DMS153 treated with DMSO at 0.1 percent for 48 hours (cell line): ENCODE data around the gene XPO4.

Source experiments
- DNase-seq: peaks from one replicate; lab custom pipeline; 2025; ENCODE audit not compliant: unreplicated experiment; lab: John Stamatoyannopoulos, UW

Gene XPO4

GRCh38 chr13:20729633-20730585 is 172.6 kb downstream of the XPO4 start:
- no peak for DNase-seq

DNA sequence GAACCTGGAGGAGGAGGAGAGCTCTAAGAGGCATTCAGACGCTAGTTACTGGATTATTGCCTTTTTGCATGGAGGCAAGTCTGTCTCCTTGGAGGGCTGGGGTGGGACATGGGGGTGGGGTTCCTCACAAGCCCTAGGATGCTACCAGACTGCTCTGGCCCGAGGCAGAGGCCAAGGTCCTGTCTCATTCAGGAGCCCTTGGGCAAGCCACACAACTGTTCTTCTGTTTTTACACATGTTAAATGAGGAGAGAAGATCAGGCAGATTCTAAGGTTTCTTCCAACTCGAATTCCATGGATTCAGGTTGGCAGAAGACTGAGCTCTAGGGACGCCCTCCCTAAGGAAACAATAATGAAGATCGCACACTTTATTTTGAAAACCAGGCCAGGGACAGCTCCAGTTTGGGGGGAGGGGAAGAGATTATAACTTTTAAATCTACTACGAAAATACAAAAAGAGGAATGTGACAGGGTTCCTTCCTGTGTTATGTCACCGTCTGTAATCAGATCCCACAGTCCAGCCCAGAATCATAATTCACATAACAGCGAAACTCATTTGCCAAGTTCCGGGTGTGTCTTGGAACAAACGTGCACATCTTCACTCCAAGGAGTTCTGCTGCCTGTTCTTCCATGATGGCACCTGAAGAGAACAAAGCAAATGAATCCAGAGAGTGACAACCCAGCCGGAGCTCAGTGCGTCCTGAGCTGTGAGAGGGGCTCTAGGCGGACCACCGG is 173.8 kb downstream of the XPO4 start:
- no peak for DNase-seq

- no peak for DNase-seq
These were observed 174.7 kb downstream of the XPO4 start for GRCh38 chr13:20727856-20728255.
